Astrocyte (in vitro differentiated cells and primary cell): Measurements from ENCODE around the gene PPFIA3. TPM values are rescaled to one million over a fixed set of nuclear protein-coding genes. Genes with fewer than 3 reads are reported as not detected.

Experiments
- DNase-seq: peaks from one replicate; pipeline ENCODE4 v3.0.0-alpha.2; 2010; ENCODE audit warnings: low read depth
- FAIRE-seq: peaks from 2 replicates; lab custom pipeline; 2011; peaks lifted over from hg19 to GRCh38; lab: Jason Lieb, UNC
- H2AFZ ChIP-seq: 2 replicates; pipeline ENCODE4 v1.6.0; 2012; ENCODE audit warnings: low read depth, low read length, inconsistent platforms
- H3K27ac ChIP-seq: 2 replicates; pipeline ENCODE4 v1.5.1; 2011; ENCODE audit warnings: low read depth, low read length, inconsistent platforms
- H3K27me3 ChIP-seq: 2 replicates; pipeline ENCODE4 v1.6.0; 2011; ENCODE audit warnings: low read length, inconsistent platforms; ENCODE audit not compliant: insufficient read depth
- H3K36me3 ChIP-seq: 2 replicates; pipeline ENCODE4 v1.5.1; 2011; ENCODE audit warnings: low read length, inconsistent platforms; ENCODE audit not compliant: insufficient read depth
- H3K4me1 ChIP-seq: 2 replicates; pipeline ENCODE4 v1.5.1; 2011; ENCODE audit warnings: low read length, inconsistent platforms; ENCODE audit not compliant: insufficient read depth
- H3K4me2 ChIP-seq: 2 replicates; pipeline ENCODE4 v1.6.0; 2012; ENCODE audit warnings: low read length, inconsistent platforms
- H3K4me3 ChIP-seq: 2 replicates; pipeline ENCODE4 v1.5.1; 2011; ENCODE audit warnings: low read depth, mild to moderate bottlenecking, low read length, inconsistent platforms; ENCODE audit not compliant: insufficient read depth
- H3K79me2 ChIP-seq: 2 replicates; pipeline ENCODE4 v1.6.0; 2012; ENCODE audit warnings: mild to moderate bottlenecking, low read length, inconsistent platforms; ENCODE audit not compliant: insufficient read depth
- H3K9ac ChIP-seq: 2 replicates; pipeline ENCODE4 v1.6.0; 2012; ENCODE audit warnings: mild to moderate bottlenecking, low read length, inconsistent platforms
- H3K9me3 ChIP-seq: 2 replicates; pipeline ENCODE4 v1.5.1; 2012; ENCODE audit warnings: low read depth, mild to moderate bottlenecking, low read length, inconsistent platforms; ENCODE audit not compliant: insufficient read depth
- H4K20me1 ChIP-seq: 2 replicates; pipeline ENCODE4 v1.6.0; 2012; ENCODE audit warnings: low read length, inconsistent platforms; ENCODE audit not compliant: insufficient read depth
- H3K27ac Mint-ChIP-seq: one replicate; pipeline ENCODE4 v1.8.0; 2021; ENCODE audit warnings: mild to moderate bottlenecking, mixed read lengths; ENCODE audit not compliant: unreplicated experiment
- H3K27me3 Mint-ChIP-seq: one replicate; pipeline ENCODE4 v1.8.0; 2021; ENCODE audit warnings: low read depth, mixed read lengths; ENCODE audit not compliant: unreplicated experiment
- H3K36me3 Mint-ChIP-seq: one replicate; pipeline ENCODE4 v1.8.0; 2021; ENCODE audit warnings: low read depth, mixed read lengths; ENCODE audit not compliant: unreplicated experiment
- H3K4me1 Mint-ChIP-seq: one replicate; pipeline ENCODE4 v1.8.0; 2021; ENCODE audit warnings: low read depth, mixed read lengths; ENCODE audit not compliant: unreplicated experiment
- H3K4me3 Mint-ChIP-seq: one replicate; pipeline ENCODE4 v1.8.0; 2021; ENCODE audit warnings: mild to moderate bottlenecking, moderate library complexity, mixed read lengths; ENCODE audit not compliant: unreplicated experiment
- H3K9me3 Mint-ChIP-seq: one replicate; pipeline ENCODE4 v1.8.0; 2021; ENCODE audit warnings: mild to moderate bottlenecking, mixed read lengths; ENCODE audit not compliant: unreplicated experiment
- CTCF ChIP-seq: IDR thresholded peaks from 2 replicates; pipeline ENCODE4 v1.5.1; 2011; ENCODE audit warnings: low read depth, mild to moderate bottlenecking, inconsistent platforms, low read length, moderate library complexity; ENCODE audit not compliant: insufficient read depth
- EZH2 ChIP-seq: IDR thresholded peaks from 2 replicates; pipeline ENCODE4 v1.6.1; 2012; ENCODE audit warnings: mild to moderate bottlenecking, low read length, inconsistent platforms; ENCODE audit not compliant: insufficient read depth
- total RNA-seq: library from RNA; stranded (reverse); gene quantifications from 2 replicates; pipeline ENCODE4 v1.2.1, GENCODE V29; 2021

PPFIA3 gene
- total RNA-seq, 1 donor from 2014 or later = 9.2 TPM

- FAIRE-seq (no peak), DNase-seq (peak; percentile 47)
- Histone ChIP-seq H4K20me1 (peaks cover 56% of the 10 kb centered on the region), H3K79me2 (peaks cover 13% of the 10 kb centered on the region), H3K9ac (no peak overlapping the region), H3K4me3 (no peak overlapping the region), H3K4me1 (peaks cover 17% of the 10 kb centered on the region), H3K27me3 (no peaks in the 10 kb centered on the region), H3K27ac (no peak overlapping the region), H3K9me3 (no peaks in the 10 kb centered on the region), H2AFZ (no peak overlapping the region), H3K36me3 (peaks cover 16% of the 10 kb centered on the region), H3K4me2 (peak overlapping the region; percentile 0)
- Mint-ChIP-seq H3K4me1 (peaks cover 19% of the 10 kb centered on the region), H3K9me3 (peaks cover 2% of the 10 kb centered on the region), H3K4me3 (peak overlapping the region; percentile 52), H3K27me3 (no peaks in the 10 kb centered on the region), H3K27ac (peak overlapping the region; percentile 71), H3K36me3 (peaks cover 24% of the 10 kb centered on the region)
- TF ChIP-seq CTCF (no peak), EZH2 (no peak)
These were observed 8.8 kb upstream of the PPFIA3 start for GRCh38 chr19:49110567-49110966.

GRCh38 chr19:49111218-49111998 lies 7.9 kb upstream of the PPFIA3 start:
- no peaks in the 10 kb centered on the region for H3K27me3 Mint-ChIP-seq
- Histone ChIP-seq H3K27me3 (no peaks in the 10 kb centered on the region), H3K9me3 (no peaks in the 10 kb centered on the region), H3K4me3 (no peak overlapping the region), H3K4me2 (no peak overlapping the region), H2AFZ (no peak overlapping the region), H3K36me3 (peaks cover 16% of the 10 kb centered on the region), H4K20me1 (peaks cover 48% of the 10 kb centered on the region), H3K27ac (no peak overlapping the region), H3K4me1 (peaks cover 17% of the 10 kb centered on the region), H3K79me2 (peaks cover 8% of the 10 kb centered on the region), H3K9ac (no peak overlapping the region)
- DNase-seq = no peak
- peaks cover 24% of the 10 kb centered on the region for H3K36me3 Mint-ChIP-seq
- FAIRE-seq = no peak
- peak overlapping the region; percentile 60 for H3K27ac Mint-ChIP-seq
- H3K9me3 Mint-ChIP-seq = peaks cover 2% of the 10 kb centered on the region
- TF ChIP-seq EZH2 = no peak
- no peak for TF ChIP-seq CTCF
- peaks cover 19% of the 10 kb centered on the region for H3K4me1 Mint-ChIP-seq
- H3K4me3 Mint-ChIP-seq = peak overlapping the region; percentile 1
